GM23248 (cell line): ENCODE measurements around the gene GRIK3. TPM values are rescaled to one million over a fixed set of nuclear protein-coding genes. Genes with fewer than 3 reads are reported as not detected.
A peak's percentile ranks its signal among the peaks of the same experiment; 100 is the strongest.

Source experiments
- DNase-seq: peaks from one replicate; pipeline ENCODE4 v3.0.0-alpha.2; 2015
- H2AFZ ChIP-seq: fragments of 200-600 bp; sonication (generic); 2 replicates; pipeline ENCODE4 v1.6.1; 2016; ENCODE audit warnings: antibody characterized with exemption
- H3F3A ChIP-seq: fragments of 200-600 bp; sonication (generic); 2 replicates; pipeline ENCODE4 v1.6.1; 2016; ENCODE audit warnings: mild to moderate bottlenecking, antibody characterized with exemption, mixed run types; ENCODE audit not compliant: insufficient read depth
- H3K27ac ChIP-seq: fragments of 200-600 bp; sonication (generic); 2 replicates; pipeline ENCODE4 v1.5.1; 2016; ENCODE audit warnings: mild to moderate bottlenecking
- H3K27me3 ChIP-seq: fragments of 200-600 bp; sonication (generic); replicated peaks from 2 replicates; pipeline ENCODE4 v1.6.1; 2016; ENCODE audit warnings: mild to moderate bottlenecking; ENCODE audit not compliant: insufficient read depth
- H3K36me3 ChIP-seq: fragments of 200-600 bp; sonication (generic); 2 replicates; pipeline ENCODE4 v1.6.1; 2016; ENCODE audit warnings: low read depth, mild to moderate bottlenecking
- H3K4me1 ChIP-seq: fragments of 200-600 bp; sonication (generic); 2 replicates; pipeline ENCODE4 v1.6.1; 2016; ENCODE audit warnings: mild to moderate bottlenecking; ENCODE audit not compliant: insufficient read depth
- H3K4me2 ChIP-seq: fragments of 200-600 bp; sonication (generic); one replicate; pipeline ENCODE4 v1.6.1; 2016; ENCODE audit warnings: mild to moderate bottlenecking; ENCODE audit not compliant: unreplicated experiment
- H3K4me3 ChIP-seq: fragments of 200-600 bp; sonication (generic); 2 replicates; pipeline ENCODE4 v1.5.1; 2016; ENCODE audit warnings: mild to moderate bottlenecking
- H3K79me2 ChIP-seq: fragments of 200-600 bp; sonication (generic); 2 replicates; pipeline ENCODE4 v1.6.1; 2016; ENCODE audit warnings: mild to moderate bottlenecking; ENCODE audit not compliant: insufficient read depth
- H3K9ac ChIP-seq: fragments of 200-600 bp; sonication (generic); 2 replicates; pipeline ENCODE4 v1.6.1; 2016; ENCODE audit warnings: mild to moderate bottlenecking
- H3K9me2 ChIP-seq: fragments of 200-600 bp; sonication (generic); 2 replicates; pipeline ENCODE4 v1.6.1; 2016; ENCODE audit warnings: mixed run types, mild to moderate bottlenecking, moderate library complexity; ENCODE audit not compliant: insufficient read depth
- H3K9me3 ChIP-seq: fragments of 200-600 bp; sonication (generic); one replicate; pipeline ENCODE4 v1.6.1; 2017; ENCODE audit warnings: low read depth
- H4K20me1 ChIP-seq: fragments of 200-600 bp; sonication (generic); 2 replicates; pipeline ENCODE4 v1.6.0; 2016; ENCODE audit not compliant: insufficient read depth
- EZH2 ChIP-seq: fragments of 200-600 bp; sonication (generic); IDR thresholded peaks from 2 replicates; pipeline ENCODE4 v1.6.1; 2018; ENCODE audit warnings: antibody characterized with exemption, mild to moderate bottlenecking; ENCODE audit not compliant: insufficient read depth, poor library complexity, severe bottlenecking
- EZH2phosphoT487 ChIP-seq: fragments of 200-600 bp; sonication (generic); IDR thresholded peaks from 2 replicates; pipeline ENCODE4 v1.6.1; 2018; ENCODE audit warnings: antibody characterized with exemption, moderate library complexity, mild to moderate bottlenecking, low read depth; ENCODE audit not compliant: insufficient read depth
- WGBS, 2 experiments: methylation state at CpG; one replicate each; pipeline ENCODE4 v1.1.6; 2015 to 2017; ENCODE audit warnings: low lambda C conversion rate in 2 of 2, low coverage in 1 of 2; ENCODE audit errors: missing lambda C conversion rate in 2 of 2; 5-methylcytosine and 5-hydroxymethylcytosine counted together
- in situ Hi-C: fragments of 300-500 bp; cut with MboI; formaldehyde crosslinking; loops from 2 replicates; pipeline ENCODE4 v1.15.0; 2020
- polyA plus RNA-seq: library from polyadenylated mRNA; unstranded; fragments of >200 nt; fragmentation: Nextera tagmentation; extraction: Ambion mirVana; gene quantifications from 2 replicates; pipeline ENCODE4 v1.2.1, GENCODE V29; 2016
- total RNA-seq: library from RNA; depleted of rRNA; stranded (reverse); fragments of >200 nt; shearing (Covaris generic); gene quantifications from 2 replicates; pipeline ENCODE4 v1.2.3, GENCODE V29; 2014

GRIK3 gene
- total and polyA plus RNA-seq, 2 experiments from 2014 or later, result not detected

DNA sequence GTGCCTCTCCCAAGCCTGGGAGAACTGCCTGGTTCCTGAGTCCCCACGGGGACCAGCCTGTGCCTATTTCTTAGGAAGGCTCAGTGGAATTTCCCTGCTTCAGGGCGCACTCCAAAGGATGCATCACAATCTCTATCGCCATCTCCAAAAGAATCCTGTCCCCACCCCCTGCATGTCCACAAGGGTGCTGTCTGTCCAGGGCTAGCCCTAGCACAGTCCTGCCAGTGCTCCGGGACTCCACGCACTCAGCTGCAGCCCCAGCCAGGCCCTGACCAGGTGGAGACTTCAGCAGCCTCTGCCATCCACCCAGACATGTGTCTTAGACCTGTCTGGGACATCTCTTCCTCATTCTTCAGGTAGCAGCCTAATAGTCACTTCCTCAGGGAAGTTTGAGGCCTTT lies 199.7 kb downstream of the GRIK3 start:
- Histone ChIP-seq H3K36me3 (no peaks in the 10 kb centered on the region), H3K27me3 (no peaks in the 10 kb centered on the region), H3K4me1 (no peaks in the 10 kb centered on the region), H3K9ac (no peak overlapping the region), H3K4me2 (no peak overlapping the region), H3K9me2 (no peaks in the 10 kb centered on the region), H3K79me2 (no peaks in the 10 kb centered on the region), H4K20me1 (no peaks in the 10 kb centered on the region), H2AFZ (no peak overlapping the region), H3K4me3 (no peak overlapping the region), H3K9me3 (no peaks in the 10 kb centered on the region), H3K27ac (no peak overlapping the region), H3F3A (no peaks in the 10 kb centered on the region)
- in situ Hi-C loops, result no loop called here
- WGBS, 2 experiments, result 30 to 35% methylated on average over 5 of the region's 5 CpGs
- TF ChIP-seq EZH2, result no peak
- TF ChIP-seq EZH2phosphoT487, result no peak
- DNase-seq, result no peak

DNA sequence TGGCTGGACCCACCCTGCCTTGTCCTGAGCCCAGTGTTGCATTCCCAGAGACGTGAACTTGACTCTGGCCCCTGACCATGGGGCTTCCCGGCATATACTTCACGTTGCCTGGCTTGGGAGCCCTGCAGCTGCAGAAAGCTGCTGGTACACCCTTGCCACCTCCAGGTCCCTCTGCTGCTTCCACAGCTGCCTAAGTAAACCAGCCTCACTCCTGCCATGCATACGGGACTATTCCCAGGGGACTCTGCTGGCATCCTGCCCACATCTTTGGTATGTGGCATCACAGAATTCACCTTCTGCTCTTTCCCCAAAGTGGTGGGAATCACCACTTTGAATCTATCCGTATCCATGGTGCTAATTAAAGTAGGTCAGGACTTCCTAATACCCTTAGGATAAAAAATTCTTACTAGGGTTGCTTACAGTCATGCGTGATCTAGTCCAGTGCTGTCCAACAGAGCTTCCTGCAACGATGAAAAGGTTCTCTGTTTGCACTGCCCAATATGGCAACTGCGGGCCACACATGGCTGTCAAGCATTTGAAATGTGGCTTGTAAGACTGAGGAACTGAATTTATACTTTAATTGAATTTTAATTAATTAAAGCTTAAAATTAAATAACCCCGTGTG lies 203.0 kb downstream of the GRIK3 start:
- in situ Hi-C loops, result no loop called here

DNA sequence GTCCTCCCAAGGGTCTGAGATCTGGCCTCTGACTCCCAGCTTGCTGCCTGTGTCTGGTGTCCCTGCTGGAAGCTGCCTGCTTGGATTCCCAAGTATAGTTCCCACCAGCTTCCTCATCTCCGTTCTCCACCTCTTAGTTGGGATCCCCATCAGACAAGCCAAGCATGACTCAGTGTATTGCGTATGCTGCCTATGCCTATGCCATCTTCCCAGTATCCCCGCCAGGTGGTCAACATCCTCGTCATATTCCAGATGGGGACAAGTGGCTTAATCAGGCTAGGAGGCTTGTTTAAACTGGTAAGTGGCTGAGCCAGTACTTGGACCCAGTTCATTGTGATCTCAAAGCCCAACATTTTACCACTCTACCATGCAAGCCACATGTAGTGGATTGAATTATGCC lies 204.4 kb downstream of the GRIK3 start:
- no peak for DNase-seq

More for the DNA sequence above, 203.0 kb downstream of the GRIK3 start:
- H3K27me3 ChIP-seq, result no peaks in the 10 kb centered on the region
- no peaks in the 10 kb centered on the region for H3K9me3 ChIP-seq
- no peak overlapping the region for H2AFZ ChIP-seq
- H3K36me3 ChIP-seq, result no peaks in the 10 kb centered on the region
- H3K4me2 ChIP-seq, result no peak overlapping the region
- H3K27ac ChIP-seq, result no peak overlapping the region
- no peak for TF ChIP-seq EZH2phosphoT487
- TF ChIP-seq EZH2, result no peak
- DNase-seq, result no peak
- no peak overlapping the region for H3K4me3 ChIP-seq
- H3K4me1 ChIP-seq, result no peaks in the 10 kb centered on the region
- H3K79me2 ChIP-seq, result no peaks in the 10 kb centered on the region
- H3K9me2 ChIP-seq, result no peaks in the 10 kb centered on the region
- 11 to 17% methylated on average over 9 of the region's 9 CpGs for WGBS, 2 experiments
- no peaks in the 10 kb centered on the region for H4K20me1 ChIP-seq
- H3F3A ChIP-seq, result no peaks in the 10 kb centered on the region
- H3K9ac ChIP-seq, result no peak overlapping the region

DNA sequence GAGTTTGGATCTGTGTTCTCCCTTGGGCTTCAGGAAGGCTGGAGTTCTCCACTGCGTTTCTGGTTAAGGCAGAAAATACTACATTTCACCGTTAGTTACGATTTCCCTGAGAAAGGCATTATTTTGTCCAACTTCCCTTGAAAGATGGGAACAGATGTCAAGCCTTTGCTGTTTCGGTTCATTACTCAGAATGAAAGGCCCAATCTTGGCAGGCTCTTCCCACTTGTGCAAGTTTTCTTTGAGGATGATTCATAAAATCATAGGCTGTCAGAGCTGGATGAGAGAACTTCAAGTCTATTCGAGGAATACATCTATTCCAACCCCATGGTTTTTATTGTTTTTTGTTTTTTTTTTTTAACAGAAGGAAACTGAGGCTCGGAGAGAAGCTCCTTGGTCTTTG lies 205.2 kb downstream of the GRIK3 start:
- Histone ChIP-seq H3K27ac (no peak overlapping the region), H4K20me1 (no peaks in the 10 kb centered on the region), H3K4me1 (no peaks in the 10 kb centered on the region), H3K4me3 (no peak overlapping the region), H3K9ac (no peak overlapping the region), H2AFZ (no peak overlapping the region), H3F3A (no peaks in the 10 kb centered on the region), H3K79me2 (no peaks in the 10 kb centered on the region), H3K4me2 (no peak overlapping the region), H3K36me3 (no peaks in the 10 kb centered on the region), H3K9me2 (no peaks in the 10 kb centered on the region), H3K9me3 (no peaks in the 10 kb centered on the region), H3K27me3 (no peaks in the 10 kb centered on the region; the same call in 1 of the 2 replicates)
- in situ Hi-C loops, result no loop called here
- DNase-seq, result peak; percentile 21
- WGBS, 2 experiments, result 6 to 8% methylated on average over 6 of the region's 6 CpGs
- no peak for TF ChIP-seq EZH2phosphoT487
- TF ChIP-seq EZH2, result no peak

More for the DNA sequence above, 204.4 kb downstream of the GRIK3 start:
- no peak overlapping the region for H2AFZ ChIP-seq
- no peaks in the 10 kb centered on the region for H3K36me3 ChIP-seq
- in situ Hi-C loops, result no loop called here
- H3K27ac ChIP-seq, result no peak overlapping the region
- no peaks in the 10 kb centered on the region for H3K79me2 ChIP-seq
- no peaks in the 10 kb centered on the region for H3K4me1 ChIP-seq
- 15 to 23% methylated on average over 4 of the region's 4 CpGs for WGBS, 2 experiments
- H3K4me2 ChIP-seq, result no peak overlapping the region
- H3K9me3 ChIP-seq, result no peaks in the 10 kb centered on the region
- no peak overlapping the region for H3K4me3 ChIP-seq
- no peak overlapping the region for H3K9ac ChIP-seq
- TF ChIP-seq EZH2 (no peak), EZH2phosphoT487 (no peak)
- no peaks in the 10 kb centered on the region for H3K9me2 ChIP-seq
- no peaks in the 10 kb centered on the region for H4K20me1 ChIP-seq
- no peaks in the 10 kb centered on the region for H3K27me3 ChIP-seq
- H3F3A ChIP-seq, result no peaks in the 10 kb centered on the region
